Neutrophil (primary cell): Measurements from ENCODE around the gene TUFM.

Experiments
- H3K27ac ChIP-seq: fragments of 200-600 bp; sonication (generic); 2 replicates; pipeline ENCODE4 v1.5.1; 2016; ENCODE audit warnings: mild to moderate bottlenecking, moderate library complexity
- H3K27me3 ChIP-seq: fragments of 200-600 bp; sonication (generic); 2 replicates; pipeline ENCODE4 v1.6.0; 2016; ENCODE audit warnings: mild to moderate bottlenecking
- H3K36me3 ChIP-seq: fragments of 200-600 bp; sonication (generic); 2 replicates; pipeline ENCODE4 v1.5.1; 2017
- H3K4me1 ChIP-seq, 2 experiments: fragments of 200-600 bp in 1 of 2; sonication (generic) in 1 of 2; 1 replicate in 1 of 2; 2 replicates in 1 of 2; pipeline versions ENCODE4 v1.5.1 to v1.6.1; 2013 to 2016; ENCODE audit warnings: low read depth in 1 of 2, low read length in 1 of 2, mild to moderate bottlenecking in 1 of 2, moderate library complexity in 1 of 2; ENCODE audit not compliant: control insufficient read depth in 1 of 2, insufficient read depth in 1 of 2
- H3K4me3 ChIP-seq, 2 experiments: fragments of 200-600 bp in 1 of 2; sonication (generic) in 1 of 2; 1 replicate in 1 of 2; 2 replicates in 1 of 2; pipeline ENCODE4 v1.5.1; 2013 to 2016; ENCODE audit warnings: low read depth in 1 of 2, low read length in 1 of 2, mild to moderate bottlenecking in 1 of 2, moderate library complexity in 1 of 2
- H3K9me3 ChIP-seq: fragments of 200-600 bp; sonication (generic); 2 replicates; pipeline ENCODE4 v1.5.1; 2016
- CTCF ChIP-seq: fragments of 200-600 bp; sonication (generic); IDR thresholded peaks from 2 replicates; pipeline ENCODE4 v1.5.1; 2016; ENCODE audit warnings: antibody characterized with exemption

Gene TUFM

GRCh38 chr16:28826141-28826540, 20.0 kb downstream of the TUFM start:
- Histone ChIP-seq H3K9me3 (no peaks in the 10 kb centered on the region), H3K4me1 (peaks cover 13 to 20% of the 10 kb centered on the region in 2 experiments), H3K27ac (no peak overlapping the region), H3K27me3 (no peaks in the 10 kb centered on the region), H3K4me3 (no peak overlapping the region), H3K36me3 (peaks cover 59% of the 10 kb centered on the region)
- TF ChIP-seq CTCF, result no peak

GRCh38 chr16:28824717-28824973, 21.5 kb downstream of the TUFM start:
- no peak for TF ChIP-seq CTCF
- Histone ChIP-seq H3K4me1 (peaks cover 13 to 20% of the 10 kb centered on the region in 2 experiments), H3K27ac (peak overlapping the region; percentile 98), H3K27me3 (no peaks in the 10 kb centered on the region), H3K4me3 (peak overlapping the region; percentile 86 to 93), H3K36me3 (peaks cover 44% of the 10 kb centered on the region), H3K9me3 (no peaks in the 10 kb centered on the region)

GRCh38 chr16:28823873-28824716, 22.1 kb downstream of the TUFM start:
- peak overlapping the region; percentile 98 for H3K27ac ChIP-seq
- no peaks in the 10 kb centered on the region for H3K9me3 ChIP-seq
- TF ChIP-seq CTCF, result peak; percentile 9
- peaks cover 13 to 20% of the 10 kb centered on the region in 2 experiments for H3K4me1 ChIP-seq
- H3K36me3 ChIP-seq, result peaks cover 39% of the 10 kb centered on the region
- H3K4me3 ChIP-seq, result peak overlapping the region; percentile 86 to 93
- H3K27me3 ChIP-seq, result no peaks in the 10 kb centered on the region

GRCh38 chr16:28823291-28823872, 22.8 kb downstream of the TUFM start:
- peaks cover 32% of the 10 kb centered on the region for H3K36me3 ChIP-seq
- no peaks in the 10 kb centered on the region for H3K9me3 ChIP-seq
- H3K4me1 ChIP-seq, result peaks cover 13 to 20% of the 10 kb centered on the region in 2 experiments
- H3K4me3 ChIP-seq, result peak overlapping the region; percentile 86 to 93
- peak overlapping the region; percentile 98 for H3K27ac ChIP-seq
- no peaks in the 10 kb centered on the region for H3K27me3 ChIP-seq
- TF ChIP-seq CTCF, result peak; percentile 14

- Histone ChIP-seq H3K36me3 (peaks cover 25% of the 10 kb centered on the region), H3K9me3 (no peaks in the 10 kb centered on the region), H3K27me3 (no peaks in the 10 kb centered on the region), H3K4me3 (peak within 1 kb of the TSS; percentile 86 to 93), H3K4me1 (peaks cover 13 to 20% of the 10 kb centered on the region in 2 experiments), H3K27ac (peak within 1 kb of the TSS; percentile 98)
- TF ChIP-seq CTCF, result peak; percentile 49
These were observed 23.4 kb downstream of the TUFM start, which contains the start of gene ATXN2L for GRCh38 chr16:28822520-28823290. ATXN2L (plus strand) TSS chr16:28822999; CDS start chr16:28823260, 261 bp downstream.
